Stimulated activated CD8-positive, alpha-beta memory T cell treated with anti-CD3 and anti-CD28 coated beads, Interleukin-4, amount 100 ng/mL, for 48 hours (primary cell): Measurements from ENCODE around the gene GIMD1.
"Not testable (repeated sequence)": the region's sequence is repeated elsewhere in the genome, so short reads cannot be mapped to it uniquely, and the experiment has no call there.

Experiments
- DNase-seq: peaks from one replicate; pipeline ENCODE4 v3.0.0-alpha.2; 2020

The GIMD1 gene

DNA sequence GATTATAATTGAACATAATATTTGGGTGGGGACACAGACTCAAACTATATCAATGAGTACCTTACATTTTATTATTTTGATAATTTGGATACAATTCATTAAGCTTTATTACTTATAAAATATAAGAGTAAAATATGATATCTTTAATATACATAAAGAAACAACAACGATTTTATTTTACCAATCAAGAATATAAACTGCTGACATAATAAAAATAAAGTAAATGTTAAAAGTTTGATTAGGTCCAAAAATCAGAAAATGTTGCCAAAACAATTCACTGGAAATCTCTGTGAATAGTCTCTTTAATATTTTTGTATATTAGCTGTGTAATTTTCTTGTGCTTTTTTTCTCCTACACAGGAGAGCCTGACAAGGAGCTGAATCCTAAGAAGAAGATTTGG is 21.4 kb downstream of the GIMD1 start:
- no peak for DNase-seq

DNA sequence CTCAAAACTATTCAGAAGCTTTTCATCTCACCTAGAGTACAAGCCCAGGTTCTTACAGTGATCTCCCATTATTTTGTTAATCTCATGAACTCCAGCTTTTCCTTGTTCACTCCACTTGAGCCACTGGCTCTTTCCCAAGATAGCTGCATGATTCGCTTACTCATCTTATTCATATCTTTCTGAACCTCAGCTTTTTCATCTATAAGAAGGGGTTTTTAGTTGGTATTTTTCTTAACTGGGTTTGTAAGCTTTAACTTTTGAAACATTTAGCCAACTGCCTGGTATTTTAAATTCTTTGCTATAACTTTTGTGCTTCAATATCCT is 24.0 kb downstream of the GIMD1 start:
- no peak for DNase-seq

DNA sequence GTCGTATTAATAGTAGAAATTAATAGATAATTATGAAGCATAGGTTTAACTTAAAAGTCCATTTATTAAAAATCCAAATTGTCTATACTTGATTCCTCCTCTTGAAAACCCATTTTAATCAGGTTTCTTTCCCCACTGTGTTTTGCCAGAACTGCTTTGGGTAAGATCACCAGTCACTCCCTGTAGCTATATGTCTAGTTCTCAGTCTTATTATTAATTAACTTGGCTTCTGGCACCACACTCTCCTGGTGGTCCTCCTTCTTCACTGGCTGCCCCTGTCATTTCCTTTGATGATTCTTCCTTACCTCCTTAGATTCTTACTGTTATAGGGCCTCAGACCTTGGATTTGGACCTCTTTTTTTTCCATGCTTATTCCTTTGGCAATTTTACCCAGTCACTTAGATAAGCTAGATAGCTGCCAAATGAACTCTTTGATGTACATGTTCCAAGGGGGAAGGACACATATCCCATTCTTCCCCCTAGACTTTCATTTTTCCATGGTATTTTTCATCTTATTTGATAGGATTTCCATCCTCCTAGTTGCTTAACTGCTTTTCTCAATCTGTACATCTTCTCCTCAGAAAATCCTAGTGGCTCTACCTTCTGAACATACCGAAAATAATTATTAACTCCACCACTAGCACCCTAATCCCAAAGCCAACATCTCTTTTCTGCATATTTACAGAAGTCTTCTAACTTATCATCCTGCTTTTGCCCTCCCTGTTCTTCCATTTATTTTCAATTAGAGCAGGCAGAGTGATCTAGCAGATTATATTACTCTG is 24.5 kb downstream of the GIMD1 start:
- DNase-seq = no peak

DNA sequence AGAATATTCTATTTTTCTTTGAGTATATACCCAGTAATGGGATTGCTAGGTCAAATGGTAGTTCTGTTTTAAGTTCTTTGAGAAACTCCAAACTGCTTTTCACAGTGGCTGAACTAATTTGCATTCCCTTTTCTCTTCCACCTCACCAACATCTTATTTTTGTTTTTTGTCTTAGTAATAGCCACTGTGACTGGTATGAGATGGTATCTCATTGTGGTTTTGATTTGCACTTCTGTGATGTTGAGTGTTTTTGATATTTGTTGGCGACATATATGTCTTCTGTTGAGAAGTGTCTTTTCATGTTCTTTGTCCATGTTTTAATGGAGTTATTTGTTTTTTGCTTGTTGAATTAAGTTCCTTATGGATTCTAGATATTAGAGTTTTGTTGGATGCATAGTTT is 27.8 kb downstream of the GIMD1 start:
- no peak for DNase-seq

DNA sequence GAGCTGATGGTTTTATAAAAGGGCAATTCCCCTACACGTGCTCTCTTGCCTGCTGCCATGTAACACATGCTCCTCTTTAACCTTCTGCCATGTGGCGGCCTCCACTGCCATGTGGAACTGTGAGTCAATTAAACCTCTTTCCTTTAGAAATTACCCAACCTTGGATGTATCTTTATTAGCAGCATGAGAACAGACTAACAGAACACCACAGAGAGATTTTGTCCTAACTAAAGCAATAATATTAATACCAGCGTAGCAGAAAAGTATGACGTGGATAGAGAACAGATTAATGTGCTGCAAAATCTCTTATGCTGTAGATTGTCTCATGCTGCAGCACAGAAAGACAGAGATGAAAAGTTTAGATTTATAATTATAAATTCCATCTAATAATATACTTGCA is 29.1 kb downstream of the GIMD1 start:
- DNase-seq = no peak

DNA sequence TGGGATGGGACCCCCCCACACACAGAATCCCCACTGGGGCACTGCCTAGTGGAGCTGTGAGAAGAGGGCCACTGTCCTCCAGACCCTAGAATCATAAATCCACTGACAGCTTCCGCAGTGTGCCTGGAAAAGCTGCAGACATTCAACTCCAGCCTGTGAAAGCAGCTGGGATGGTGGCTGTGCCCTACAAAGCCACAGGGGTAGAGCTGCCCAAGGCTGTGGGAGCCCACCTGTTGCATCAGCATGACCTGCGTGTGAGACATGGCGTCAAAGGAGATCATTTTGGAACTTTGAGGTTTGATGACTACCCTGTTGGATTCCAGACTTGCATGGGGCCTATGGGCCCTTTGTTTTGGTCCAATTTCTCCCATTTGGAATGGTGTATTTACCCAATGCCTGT is 29.9 kb downstream of the GIMD1 start:
- no peak for DNase-seq

DNA sequence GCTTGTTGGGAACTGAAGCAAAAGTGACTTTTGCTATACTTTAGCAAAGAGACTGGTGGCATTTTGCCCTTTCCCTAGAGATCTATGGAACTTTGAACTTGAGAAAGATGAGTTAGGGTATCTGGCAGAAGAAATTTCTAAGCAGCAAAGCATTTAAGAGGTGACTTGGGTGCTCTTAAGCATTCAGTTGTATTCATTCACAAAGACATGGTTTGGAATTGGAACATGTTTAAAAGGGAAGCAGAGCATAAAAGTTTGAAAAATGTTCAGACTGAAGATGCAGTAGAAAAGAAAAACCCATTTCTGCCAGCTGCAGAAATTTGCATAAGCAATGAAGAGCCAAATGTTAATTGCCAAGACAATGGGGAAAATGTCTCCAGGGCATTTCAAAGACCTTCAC is 30.7 kb downstream of the GIMD1 start:
- no peak for DNase-seq

DNA sequence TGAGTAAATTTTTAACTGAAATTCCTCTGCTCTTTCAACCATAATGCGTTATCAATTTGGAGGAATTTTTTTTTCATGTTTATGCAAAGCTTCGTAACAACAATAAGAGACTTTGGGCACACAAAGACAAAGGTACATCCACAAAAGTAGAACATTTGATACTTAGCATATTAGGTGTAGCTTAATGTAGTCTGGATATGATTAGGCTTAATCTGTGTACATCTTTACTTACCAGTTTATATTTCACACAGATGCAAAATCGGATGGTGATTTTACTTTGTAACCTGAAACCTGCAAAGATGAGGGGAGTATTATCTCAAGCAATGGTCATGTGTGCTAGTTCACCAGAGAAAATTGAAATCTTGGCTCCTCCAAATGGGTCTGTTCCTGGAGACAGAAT is 32.0 kb downstream of the GIMD1 start:
- no peak for DNase-seq

DNA sequence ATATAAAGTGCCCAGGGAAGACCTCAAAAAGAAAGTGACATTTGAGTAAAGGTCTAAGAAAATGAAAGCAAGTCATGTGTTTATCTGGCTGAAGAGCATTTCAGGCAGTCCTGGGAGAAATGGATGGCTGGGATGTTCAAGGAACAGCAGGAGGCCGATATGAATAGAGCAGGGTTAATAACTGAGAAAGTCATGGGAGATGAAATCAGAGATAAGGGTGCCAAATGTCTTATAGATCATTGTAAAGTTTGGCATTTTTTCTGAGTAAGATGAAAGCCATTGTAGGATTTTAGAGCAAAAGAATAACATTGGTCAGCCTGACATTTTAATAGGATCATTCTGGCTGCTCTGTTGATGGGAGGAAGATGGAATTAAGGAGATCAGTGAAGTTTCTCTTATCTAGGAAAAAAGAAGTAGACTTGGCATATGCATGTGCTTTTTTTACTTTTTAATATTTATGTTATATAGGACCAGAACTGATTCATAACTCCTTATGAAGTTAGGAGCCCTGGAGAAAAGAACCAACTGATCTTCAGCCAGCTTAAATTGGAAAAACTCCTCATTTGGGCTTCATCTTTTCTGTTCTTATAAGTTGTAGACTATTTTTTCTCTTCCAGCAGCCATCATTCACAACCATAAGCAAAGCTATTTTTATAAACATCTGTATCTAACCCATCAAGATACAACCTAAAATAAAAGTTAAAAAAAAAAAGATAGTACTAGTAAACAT is 33.7 kb downstream of the GIMD1 start:
- DNase-seq = no peak

DNA sequence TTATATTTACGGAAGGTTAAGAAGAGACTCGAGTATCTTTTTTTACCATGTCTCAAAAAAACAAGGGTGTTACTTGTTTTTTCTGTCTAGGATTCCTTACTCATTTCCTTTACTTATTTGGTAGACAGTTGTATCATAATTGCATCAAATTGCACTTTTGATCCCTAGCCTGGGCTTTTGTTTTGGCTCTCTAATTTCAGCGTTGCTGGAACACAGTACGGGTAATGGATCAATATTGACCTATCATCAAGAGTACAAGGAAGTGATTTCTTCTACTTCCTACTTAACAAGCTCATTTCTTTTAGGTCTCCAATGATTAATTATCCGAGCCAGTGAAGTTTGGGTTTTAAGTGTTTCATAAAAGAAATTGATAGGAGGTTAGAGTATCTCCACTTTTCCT is 35.4 kb downstream of the GIMD1 start:
- DNase-seq = no peak

DNA sequence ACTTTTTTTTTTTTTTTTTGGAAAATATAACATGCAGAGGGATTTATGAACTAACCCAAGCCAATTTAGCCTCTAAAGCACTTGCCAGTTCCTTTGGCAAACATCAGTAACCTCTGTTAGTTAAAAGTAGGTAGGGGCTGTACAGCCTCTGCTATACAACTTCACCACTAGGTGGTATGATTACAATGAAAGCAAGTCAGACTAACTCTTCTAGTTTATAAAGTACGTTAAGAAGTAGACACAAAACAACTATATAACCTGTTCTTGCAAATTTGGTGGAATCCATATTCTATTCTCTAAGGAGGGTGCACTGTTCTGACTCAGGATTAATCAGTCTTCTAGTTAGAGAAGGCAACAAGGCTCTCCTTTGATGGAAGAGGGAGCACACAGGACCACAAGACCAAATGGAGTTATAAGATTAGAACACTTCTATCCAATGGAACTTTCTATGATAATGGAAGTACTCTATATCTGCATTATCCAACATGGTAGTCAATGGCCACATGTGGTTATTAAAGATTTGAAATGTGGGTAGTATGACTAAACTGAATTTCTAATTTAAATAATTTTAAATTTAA is 39.4 kb downstream of the GIMD1 start:
- no peak for DNase-seq

DNA sequence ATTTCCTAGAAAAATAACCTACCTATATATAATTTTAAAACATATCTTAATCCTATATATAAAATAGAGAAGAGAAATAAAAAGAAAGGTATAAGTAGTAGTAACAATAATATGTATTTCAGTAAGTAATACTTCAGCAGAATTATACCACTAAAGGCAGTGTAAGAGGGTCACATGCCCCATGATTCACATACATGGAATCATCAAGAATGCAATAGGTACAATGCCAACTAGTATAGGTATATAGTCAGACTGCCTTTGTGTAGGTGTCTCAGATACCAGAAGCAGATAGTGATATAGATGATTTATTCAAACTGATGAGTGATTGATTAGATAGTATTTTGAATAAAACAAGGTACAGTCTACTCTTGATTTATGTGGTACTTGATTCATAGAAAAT is 42.8 kb downstream of the GIMD1 start:
- DNase-seq = no peak

DNA sequence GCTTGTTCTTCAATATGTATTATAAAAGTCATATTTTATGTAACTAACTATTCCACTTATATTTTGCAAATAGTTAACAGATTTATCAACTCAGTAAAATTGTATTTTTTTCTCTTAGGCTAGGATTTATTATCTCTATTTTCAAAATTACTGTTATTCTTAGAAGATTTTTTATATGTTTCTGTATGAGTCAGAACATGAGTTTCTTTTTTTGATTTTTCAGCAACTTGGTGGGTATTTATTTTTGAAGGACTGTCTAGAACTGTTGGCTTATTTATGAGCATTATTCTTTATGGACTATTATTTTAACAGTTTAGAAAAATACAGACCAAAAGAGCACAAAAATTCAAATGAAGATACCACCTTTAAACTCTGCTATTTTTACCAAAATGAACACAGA is 45.5 kb downstream of the GIMD1 start:
- no peak for DNase-seq

DNA sequence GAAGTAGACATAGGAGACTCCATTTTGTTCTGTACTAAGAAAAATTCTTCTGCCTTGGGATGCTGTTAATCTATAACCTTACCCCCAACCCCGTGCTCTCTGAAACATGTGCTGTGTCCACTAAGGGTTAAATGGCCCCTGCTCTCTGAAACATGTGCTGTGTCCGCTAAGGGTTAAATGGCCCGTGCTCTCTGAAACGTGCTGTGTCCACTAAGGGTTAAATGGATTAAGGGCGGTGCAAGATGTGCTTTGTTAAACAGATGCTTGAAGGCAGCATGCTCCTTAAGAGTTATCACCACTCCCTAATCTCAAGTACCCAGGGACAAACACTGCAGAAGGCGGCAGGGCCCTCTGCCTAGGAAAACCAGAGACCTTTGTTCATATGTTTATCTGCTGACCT is 46.8 kb downstream of the GIMD1 start:
- DNase-seq = not testable (repeated sequence)

DNA sequence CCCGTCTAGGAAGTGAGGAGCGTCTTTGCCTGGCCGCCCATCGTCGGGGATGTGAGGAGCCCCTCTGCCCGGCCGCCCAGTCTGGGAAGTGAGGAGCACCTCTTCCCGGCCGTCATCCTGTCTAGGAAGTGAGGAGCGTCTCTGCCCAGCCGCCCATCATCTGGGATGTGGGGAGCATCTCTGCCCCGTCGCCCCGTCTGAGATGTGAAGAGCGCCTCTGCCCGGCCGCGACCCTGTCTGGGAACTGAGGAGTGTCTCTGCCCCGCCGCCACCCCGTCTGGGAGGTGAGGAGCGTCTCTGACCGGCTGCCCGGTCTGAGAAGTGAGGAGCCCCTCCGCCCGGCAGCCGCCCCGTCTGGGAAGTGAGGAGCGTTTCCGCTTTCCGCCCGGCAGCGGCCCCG is 47.4 kb downstream of the GIMD1 start:
- DNase-seq = not testable (repeated sequence)

DNA sequence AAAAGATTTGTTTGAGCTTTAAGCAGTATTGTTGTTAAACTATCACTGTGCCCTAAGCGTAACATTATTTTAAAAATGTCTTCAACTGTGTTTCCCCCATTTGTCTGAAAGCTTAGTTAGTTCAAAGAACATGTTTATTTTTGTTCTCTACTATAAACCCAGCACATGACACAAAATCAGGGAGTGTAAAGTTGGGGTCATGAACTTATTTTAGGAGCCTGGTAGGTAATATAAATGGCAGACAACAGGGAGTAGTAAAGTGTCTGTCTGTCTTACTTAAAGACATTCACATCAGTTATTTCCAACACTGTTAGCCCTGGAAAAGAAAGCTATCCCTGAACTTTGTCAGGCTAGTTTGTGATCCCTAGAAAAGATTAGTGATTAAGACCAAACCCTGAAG is 48.3 kb downstream of the GIMD1 start:
- DNase-seq = no peak

DNA sequence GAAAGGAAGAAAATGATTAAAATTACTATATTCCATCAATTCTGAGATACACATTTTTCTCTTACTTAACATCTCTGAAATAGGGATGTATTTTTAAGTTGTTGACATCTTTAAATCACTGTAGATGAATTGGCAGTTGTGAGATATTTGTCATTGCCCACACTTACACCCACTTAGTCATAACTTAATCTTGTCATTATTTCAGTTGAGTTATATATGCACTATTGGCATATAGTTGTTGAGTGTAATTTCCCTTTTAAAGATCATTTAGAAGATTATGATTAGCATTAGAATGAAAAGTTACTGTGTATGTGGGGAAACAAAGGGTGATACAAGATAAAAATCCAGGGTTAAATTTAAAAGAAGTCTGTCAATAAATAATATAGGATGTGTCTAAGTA is 50.1 kb downstream of the GIMD1 start:
- DNase-seq = no peak

DNA sequence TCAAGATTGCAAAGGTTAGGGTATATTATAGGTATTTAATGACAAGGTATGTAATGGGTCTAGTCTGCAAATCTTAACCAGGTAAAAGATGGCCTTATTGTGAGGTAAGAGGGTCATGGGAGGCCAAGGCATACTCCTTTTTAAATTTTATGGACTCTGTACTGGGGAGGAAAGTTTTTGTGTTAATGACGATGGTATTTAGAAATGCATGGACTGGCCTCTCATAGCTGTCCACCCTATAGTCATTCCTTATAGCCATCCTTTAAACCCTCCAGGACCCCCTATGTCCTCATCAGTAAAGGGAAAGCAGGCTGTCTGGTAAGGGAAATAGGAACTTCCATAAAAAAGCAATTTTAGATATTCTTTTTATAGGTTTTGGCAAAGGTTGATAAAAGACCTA is 50.8 kb downstream of the GIMD1 start:
- DNase-seq = no peak

DNA sequence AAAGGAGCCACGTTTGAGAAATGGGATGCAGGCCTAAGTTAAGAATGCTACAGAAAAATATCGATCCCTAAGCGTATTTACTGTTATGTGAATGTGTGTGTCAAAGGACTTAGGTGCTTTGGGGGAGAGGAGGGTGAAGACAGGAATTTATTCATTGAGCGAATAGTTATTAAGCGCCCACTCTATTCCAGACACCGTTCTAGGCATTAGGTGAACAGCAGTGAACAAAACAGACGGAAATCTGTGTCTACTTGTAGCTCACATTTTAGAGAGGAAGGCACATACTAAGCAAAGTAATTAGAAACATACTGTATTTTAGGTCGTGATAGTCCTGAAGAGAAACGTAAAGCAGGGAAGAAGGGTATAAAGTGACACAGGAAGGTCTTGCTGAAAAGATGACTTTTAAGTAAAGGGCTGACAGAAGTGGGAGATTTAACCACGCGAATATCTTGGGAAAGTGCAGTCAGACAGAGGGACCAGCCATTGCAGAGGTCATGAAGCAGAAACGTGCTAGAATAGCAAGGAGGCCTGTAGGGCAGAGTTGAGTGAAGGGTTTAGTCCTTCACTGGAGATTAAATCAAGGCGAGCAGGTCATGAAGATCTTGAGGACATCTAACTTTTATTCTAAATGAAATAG is 51.7 kb downstream of the GIMD1 start:
- DNase-seq = no peak

DNA sequence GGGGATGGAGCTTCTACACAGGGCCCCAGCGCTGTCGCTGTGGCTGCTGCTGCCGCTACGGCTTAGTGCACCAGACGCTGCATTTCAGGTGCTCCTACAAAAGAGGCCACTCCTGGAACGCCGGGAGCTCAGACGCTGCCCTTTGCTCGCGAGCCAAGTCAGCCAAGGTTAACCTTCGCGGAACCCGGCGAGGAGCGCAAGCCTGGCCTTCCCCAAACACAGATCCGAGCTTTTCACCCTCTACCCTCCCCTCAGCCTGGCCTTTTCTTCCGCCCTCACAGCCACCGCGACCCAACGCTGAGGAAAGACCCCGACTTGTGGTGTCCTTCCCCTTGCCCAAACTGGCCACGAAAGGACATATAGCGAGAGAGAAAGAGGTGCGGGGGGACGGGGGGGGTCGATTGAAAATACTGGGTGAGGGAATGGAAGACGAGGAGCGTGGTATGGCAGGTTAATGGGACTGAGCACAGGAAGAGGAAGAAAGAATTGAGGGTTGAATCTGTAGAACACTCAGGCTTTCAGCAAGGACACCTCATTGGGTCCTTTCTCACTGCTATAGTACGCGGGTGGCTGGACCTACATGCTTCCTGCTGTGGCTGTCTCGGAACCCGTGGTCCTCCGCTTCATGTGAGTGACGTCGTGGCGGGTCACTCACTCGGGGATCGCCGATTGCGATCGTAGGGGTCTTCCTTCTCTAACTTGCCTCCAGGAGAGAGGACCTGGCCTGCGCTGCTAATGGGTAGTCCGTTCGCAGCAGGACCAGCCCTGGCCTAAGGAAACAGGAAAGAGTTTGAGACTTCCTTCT is 52.4 kb downstream of the GIMD1 start, which contains the start of the genes AIMP1 and TBCK:
Gene AIMP1, plus strand, starts transcription at position 583 of the 805 bp plus-strand sequence. CDS start 8,460 bp downstream, outside the sequence.
Gene TBCK, minus strand, starts transcription at position 242 of the 805 bp plus-strand sequence. CDS start 7,249 bp downstream, outside the sequence.
- peak; percentile 89 for DNase-seq

DNA sequence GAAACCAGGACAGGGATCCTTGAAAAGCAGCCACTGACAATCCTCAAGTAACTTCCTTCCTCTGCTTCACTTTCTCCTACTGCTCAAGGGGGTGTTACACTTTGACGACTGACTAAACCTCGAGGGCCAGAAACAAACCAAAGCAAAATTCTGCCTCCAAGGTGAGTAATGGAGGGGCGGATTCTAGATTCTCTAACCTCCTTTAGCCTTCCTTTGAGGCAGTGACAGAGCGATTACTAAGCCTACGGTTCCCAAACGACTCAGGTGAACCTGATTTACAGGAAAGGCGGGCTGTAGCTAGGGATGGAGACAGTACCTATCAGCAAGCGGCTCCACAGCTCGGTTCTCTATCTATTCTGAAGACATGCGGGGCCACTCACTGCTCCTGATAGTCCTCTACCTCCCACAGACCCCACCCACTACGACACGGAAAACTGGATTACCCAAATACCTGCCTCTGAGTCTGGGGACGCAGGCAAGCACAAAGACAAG is 53.1 kb downstream of the GIMD1 start:
- peak; percentile 55 for DNase-seq

DNA sequence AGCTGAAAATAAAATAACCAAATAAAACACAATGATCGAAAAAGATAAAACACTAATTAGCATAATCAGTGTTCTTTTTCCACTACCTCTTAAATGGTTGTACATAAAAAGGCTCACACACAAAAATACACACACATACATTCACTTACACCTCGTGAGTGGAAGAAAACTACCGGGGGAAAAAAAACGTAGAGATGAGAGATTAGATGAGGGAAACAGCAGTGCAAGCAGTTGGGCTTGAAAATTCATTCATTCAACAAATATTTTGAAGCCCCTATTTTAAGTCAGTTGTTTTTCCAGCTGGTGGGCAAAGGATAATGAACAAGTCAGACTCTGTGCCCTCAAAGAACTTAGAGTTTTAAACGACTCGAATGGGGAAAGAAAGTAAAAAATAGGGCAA is 53.6 kb downstream of the GIMD1 start:
- no peak for DNase-seq
